CD4-positive, alpha-beta T cell treated with Interferon gamma for 1 hour (primary cell): Measurements from ENCODE around the gene IL10RB.
A peak's percentile ranks its signal among the peaks of the same experiment; 100 is the strongest.
"Not testable (repeated sequence)": the region's sequence is repeated elsewhere in the genome, so short reads cannot be mapped to it uniquely, and the experiment has no call there.

Experiments
- DNase-seq: peaks from one replicate; pipeline ENCODE4 v3.0.0-alpha.2; 2020

Gene IL10RB

DNA sequence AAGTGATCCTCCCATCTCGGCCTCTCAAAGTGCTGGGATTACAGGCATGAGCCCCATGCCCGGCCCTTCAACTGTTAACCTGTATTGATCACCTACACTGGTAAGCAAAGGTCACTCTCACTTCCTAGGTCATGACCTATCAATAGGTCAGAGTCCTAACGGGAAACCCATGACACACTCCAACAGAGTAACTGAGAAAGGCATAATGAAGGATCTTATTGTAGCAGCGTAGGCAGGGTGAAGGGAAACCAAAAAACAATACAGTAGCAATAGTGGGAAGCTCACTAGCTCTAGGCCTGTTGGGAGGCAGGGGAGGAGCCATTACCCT is 39.1 kb downstream of the IL10RB start:
- no peak for DNase-seq

DNA sequence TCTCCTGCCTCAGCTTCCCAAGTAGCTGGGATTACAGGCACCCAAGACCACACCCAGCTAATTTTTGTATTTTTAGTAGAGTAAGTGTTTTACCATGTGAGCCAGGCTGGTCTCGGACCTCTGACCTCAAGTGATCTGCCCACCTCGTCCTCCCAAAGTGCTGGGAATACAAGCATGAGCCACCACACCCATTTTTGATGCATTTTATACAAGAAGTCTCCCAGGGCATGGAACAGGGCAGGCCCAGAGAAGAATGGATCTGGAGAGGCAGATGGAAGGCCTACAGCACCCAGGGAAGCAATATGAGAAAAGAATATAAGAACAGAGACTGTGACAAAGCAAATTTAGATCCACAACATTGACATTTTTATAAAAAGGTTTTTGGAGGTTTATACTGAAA is 39.8 kb downstream of the IL10RB start:
- no peak for DNase-seq

DNA sequence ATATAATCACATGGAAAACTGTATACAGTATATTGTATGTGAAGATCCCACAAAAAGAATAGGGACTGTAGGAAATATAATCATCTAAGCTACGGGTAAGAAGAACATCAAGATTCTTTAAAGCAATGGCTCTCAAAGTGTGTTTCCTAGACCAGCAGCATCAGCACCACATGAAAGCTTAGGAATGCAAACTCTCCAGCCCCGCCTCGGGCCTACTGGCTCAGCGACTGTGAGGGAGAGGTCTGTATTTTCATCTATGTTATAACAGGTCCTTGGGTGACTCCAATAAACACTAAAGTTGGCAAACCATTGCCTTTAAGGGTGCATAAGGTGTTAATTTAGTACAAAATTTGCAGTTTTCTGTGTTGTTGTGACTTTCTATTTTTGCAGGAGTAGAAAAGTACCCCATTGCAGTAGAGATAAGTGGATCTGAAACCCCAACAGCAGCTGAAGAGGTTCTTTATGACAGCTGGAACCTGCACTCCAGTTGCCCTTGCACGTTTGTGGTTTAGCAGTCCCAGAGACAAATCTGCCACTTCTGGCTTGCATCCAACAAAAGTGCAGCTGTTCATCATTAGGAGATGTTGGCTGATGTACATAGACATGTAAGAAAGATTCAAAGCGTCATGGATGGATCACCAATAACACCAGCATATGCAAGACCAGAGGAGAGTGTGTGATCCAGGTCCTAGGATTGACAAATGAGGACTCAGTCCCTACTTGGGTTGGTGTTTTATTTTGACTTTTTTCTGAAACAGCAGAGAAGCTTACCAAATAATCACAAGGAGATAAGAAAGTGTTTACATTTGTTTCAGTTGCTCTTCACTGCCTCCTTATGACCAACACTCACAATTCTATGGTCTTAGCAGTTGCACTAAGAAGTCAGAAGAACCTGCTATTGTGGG is 42.7 kb downstream of the IL10RB start:
- peak; percentile 31 for DNase-seq

DNA sequence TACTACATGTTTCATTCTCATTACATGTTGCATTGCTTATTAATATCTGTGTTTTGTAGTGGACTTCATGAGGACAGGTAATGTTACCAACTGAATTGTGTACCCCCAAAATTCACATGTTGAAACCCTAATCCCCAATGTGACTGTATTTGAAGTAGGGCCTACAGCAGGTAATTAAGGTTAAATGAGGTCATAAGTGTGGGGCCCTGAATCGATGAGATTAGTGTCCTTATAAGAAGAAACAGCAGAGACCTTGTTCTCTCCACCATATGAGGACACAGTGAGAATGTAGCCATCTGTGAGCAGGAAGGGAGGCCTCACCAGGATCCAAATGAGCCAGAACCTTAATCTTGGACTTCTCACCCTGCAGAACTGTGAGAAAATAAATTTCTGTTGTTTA is 43.6 kb downstream of the IL10RB start:
- DNase-seq, result no peak

DNA sequence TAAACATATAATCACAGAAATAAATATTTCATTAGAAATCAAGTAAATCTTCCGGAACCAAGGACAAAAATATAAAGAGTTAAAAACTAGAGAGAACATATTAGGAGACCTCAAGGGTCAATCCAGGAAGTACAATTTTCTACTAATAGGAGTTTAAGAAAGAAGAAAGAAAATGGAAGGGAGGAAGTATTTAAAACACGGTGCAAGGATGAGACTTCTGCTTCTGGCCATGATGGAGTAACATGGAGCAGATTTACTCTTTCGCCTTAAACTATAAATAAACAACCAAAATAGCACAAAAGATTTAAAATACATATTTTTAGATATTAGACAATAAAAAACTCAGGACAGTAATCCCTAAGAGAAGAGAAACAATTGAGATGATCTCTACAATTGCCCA is 46.0 kb downstream of the IL10RB start:
- no peak for DNase-seq

DNA sequence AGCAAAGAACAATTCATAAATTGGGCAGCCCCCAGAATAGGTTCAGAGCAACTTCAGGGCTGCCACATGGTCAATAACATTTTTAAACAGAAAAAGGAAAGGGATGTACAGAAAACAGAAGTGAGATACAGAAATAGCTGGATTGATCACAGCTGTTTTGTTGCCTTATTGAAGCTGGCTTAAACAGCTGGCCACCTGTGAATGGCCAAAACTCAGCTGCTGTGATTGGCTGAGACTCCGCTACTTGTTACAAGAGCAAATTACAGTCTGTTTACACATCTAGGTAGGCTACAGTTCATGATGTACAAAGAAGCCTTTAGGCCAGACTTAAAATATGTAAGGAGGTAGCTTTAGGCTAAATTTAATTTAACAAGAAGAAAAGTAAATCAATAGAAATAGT is 47.0 kb downstream of the IL10RB start:
- DNase-seq, result no peak

DNA sequence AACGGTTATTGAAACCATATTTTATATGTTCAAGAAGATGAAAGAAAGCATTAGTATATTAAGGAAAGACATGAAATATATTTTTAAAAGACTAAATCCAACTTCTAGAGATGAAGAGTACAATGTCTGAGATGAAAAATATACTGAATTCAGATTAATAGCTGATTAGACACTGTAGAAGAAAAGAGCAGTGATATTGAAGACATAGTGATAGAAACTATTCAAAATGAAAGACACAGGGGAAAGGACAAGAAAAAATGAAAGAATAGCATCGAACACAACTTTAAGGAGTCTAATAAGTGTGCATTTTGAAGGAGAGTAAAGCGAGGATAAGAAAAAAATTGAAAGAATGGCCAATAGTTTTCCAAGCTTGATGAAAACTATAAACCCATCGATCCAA is 47.4 kb downstream of the IL10RB start:
- DNase-seq, result no peak

DNA sequence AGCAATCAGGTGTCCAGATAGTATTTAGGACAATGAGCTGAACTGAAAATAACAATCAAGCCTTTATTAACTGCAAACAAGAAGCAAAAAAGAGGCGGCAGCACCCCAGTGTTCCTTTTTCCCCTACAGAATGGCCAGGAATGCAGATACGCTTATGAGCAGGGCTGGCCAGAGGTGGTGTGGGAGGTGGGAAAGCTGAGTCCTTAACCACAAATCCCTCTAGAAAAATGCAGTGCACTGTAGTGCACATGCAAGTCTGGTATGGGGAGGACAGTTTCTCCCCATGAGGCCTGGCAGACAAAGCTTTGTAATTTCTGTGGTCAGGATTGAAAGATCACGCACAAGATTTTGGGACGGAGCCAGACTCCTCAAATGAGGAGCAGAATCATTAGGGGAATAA is 47.9 kb downstream of the IL10RB start:
- DNase-seq, result no peak

DNA sequence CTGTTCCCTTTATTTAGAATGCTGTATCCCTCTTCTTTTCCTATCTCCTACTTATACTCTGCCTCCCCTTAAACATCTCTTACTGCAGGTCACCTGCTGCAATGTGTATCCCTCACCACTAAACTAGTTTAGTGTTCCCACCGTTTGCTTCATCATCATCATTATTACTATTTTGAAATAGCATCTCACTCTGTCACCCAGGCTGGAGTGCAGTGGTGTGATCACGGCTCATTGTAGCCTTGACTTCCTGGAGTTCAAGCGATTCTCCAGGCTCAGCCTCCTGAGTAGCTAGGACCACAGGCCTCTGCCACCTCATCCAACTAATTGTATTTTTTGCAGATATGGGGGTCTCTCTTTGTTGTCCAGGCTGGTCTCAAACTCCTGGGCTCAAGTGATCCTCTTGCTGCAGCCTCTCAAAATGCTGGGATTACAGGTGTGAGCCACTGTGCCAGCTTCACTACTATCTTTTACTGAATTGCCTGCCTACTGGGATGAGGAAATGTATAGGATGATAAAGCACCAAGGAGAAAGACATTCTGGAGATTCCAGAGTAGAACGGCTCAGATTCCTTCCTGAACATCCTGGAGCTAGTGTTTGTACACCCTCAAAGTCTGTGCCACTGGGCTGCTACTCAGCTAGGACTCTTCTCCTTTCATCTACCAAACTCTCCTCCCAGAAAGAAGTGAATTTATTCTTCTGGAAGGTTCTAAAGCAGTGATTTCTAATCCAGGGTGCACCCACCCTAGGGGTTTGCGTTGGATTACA is 50.0 kb downstream of the IL10RB start:
- DNase-seq, result no peak

DNA sequence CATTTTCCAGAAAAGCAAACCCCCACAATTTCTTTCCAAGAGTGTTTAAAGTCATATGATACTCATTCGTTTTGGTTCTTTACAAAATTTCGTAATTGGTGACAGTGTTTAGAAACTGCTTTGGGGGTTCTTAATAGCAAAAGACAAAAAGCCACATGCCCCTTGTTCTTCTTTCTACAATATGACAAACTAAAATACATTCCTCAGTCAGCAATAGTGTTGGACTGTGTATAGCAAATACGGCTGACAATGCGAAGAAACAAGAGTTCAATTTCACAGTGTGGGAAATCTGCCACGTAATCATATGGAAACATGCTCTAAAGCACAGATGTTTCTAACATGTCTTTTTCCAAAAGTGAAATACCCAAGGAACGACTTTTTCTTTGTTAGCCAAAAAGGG is 51.0 kb downstream of the IL10RB start:
- DNase-seq, result no peak

DNA sequence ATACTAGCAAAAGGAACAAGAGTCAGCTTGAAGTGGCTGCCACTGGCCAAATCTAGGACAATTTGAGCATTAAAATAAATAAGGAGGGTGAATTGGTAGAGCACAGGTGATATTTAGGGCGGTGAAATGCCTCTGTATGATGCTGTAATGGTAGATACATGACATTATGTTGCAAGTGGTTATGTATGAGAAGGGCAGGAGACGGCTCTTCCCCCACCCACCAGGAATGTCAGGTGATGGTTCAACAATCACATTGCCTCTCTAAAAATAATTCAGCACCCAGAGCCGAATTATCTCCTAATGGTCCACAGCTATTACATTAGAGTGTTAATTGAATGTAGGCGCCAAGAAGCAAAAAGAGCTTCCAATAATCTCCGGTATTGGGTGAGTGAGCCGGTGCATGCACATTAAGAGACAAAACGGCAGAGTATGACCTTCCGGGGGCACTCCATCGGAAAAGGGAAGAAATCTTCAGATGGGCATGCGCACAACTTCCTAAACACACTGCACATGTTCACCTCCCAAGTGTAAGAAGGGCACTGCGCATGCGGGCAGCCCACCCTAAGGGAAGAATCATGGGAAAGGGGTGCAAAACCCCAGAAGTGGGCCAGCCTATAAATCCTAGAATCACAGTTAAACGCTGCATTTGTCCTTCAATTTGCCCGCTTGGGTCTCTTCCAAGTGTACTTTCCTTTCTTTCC is 51.8 kb downstream of the IL10RB start:
- DNase-seq, result no peak

DNA sequence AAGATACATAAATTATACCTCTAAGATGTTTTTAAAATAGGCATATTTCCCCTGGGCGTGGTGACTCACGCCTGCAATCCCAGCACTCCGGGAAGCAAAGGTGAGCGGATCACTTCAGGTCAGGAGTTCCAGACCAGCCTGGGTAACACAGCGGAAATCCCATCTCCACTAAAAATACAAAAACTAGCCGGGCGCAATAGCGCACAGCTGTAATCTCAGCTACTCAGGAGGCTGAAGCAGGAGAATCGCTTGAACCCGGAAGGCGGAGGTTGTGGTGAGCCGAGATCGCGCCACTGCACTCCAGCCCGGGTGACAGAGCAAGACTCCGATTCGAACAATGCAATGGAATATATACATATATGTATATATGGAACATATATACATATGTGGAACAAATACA is 54.8 kb downstream of the IL10RB start:
- not testable (repeated sequence) for DNase-seq

DNA sequence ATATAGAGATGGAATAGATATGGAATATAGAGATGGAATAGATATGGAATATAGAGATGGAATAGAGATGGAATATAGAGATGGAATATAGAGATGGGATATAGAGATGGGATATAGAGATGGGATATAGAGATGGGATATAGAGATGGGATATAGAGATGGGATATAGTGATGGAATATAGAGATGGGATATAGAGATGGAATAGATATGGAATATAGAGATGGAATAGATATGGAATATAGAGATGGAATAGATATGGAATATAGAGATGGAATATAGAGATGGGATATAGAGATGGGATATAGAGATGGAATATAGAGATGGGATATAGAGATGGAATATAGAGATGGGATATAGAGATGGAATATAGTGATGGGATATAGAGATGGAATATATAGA is 57.4 kb downstream of the IL10RB start:
- DNase-seq, result not testable (repeated sequence)

DNA sequence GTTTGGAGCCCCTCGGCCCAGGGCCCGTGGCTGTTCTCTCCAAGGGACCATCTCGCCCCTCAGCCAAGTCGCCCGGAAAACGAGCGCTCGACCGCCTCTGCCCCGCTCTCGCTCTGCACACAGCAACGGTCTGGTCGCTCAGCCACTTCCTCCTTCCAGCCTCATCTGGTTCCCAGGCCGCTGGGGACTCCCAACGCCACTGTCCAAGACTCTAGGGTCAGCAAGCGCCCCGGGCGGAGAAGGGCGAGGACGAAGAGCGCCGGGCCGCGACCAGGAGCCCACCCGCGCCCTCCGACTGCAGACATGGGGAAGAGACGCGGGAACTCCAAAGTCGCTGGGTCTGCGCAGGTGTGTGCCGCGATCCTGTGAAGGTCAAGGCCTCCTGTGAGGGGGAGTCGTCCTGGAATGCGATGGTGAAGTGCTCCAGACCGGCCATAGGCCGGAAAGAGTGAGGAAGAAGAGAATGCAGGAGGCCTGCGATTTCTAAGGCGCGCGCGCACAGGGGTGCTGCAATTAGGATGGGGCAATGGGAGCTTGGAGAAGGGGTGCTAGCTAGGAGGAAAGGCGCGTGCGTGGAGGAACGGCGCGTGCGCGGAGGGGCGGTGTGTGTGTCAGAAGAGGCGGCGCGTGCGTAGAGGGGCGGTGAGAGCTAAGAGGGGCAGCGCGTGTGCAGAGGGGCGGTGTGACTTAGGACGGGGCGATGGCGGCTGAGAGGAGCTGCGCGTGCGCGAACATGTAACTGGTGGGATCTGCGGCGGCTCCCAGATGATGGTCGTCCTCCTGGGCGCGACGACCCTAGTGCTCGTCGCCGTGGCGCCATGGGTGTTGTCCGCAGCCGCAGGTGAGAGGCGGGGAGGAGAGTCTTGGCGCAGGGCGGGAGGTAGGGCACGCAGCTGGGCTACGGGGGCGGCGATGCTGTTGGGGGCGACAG is 58.4 kb downstream of the IL10RB start, which contains the start of gene IFNAR1:
Gene IFNAR1 (plus strand): TSS at position 680 of the 931 bp plus-strand sequence. CDS start 86 bp downstream, at position 766.
- DNase-seq, result peak; percentile 98

DNA sequence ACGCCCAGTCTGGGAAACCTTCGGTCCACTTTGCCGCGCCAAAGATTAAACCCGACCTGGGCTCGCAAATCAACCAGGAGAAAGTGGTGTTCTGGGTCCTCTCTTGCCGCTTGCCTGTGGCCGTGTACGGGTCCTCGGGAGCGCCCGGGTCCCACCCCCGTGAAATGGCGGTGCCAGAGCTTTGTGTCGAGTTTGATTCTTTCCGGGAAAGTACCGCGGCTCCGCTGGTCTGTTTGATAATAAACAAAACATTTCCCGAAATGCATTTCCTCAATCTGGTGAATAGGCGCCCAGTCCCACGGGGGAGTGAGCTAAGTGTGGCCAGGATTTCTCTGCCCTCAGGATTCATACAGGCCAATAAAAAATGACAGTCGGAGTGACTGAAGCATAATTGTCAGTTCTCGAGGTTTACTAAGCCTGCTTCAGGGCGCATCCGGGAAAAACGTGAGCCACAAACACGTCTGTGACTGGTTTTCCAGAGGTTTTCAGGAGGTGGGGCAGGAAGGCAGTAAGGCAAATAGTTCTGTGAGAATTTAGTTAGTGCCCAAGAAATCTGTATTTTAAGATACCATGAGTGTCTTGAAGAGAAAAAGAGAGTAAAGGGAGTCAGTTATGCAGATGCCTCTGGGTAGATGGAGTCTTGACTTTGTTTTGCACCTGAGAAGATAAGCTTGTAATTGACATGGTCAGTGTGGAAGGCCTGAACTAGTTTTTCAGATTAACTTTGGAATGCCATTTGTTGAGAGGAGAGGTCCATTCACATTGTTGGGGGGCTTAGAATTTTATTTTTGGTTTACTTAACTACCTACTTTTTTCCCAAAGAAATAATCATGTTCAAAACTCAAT is 59.3 kb downstream of the IL10RB start:
- DNase-seq, result peak; percentile 78

DNA sequence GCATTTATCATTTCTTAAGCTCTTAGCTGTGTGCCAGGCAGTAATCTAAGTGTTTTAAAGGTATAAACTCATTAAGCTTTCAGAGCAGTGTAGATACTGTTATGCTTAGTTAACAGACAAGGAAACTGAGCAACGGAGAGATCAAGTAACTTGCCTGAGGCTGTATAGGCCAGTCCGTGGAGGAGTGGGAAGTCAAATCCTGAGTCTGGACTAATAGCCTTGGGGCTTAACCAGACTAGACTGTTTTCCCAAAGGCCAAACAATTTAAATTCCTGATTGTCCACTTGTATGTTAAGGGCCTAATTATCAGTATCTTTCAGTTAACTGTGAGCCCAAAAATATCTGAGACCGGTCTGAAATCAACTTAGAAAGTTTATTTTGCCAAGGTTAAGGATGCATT is 61.2 kb downstream of the IL10RB start:
- DNase-seq, result no peak

DNA sequence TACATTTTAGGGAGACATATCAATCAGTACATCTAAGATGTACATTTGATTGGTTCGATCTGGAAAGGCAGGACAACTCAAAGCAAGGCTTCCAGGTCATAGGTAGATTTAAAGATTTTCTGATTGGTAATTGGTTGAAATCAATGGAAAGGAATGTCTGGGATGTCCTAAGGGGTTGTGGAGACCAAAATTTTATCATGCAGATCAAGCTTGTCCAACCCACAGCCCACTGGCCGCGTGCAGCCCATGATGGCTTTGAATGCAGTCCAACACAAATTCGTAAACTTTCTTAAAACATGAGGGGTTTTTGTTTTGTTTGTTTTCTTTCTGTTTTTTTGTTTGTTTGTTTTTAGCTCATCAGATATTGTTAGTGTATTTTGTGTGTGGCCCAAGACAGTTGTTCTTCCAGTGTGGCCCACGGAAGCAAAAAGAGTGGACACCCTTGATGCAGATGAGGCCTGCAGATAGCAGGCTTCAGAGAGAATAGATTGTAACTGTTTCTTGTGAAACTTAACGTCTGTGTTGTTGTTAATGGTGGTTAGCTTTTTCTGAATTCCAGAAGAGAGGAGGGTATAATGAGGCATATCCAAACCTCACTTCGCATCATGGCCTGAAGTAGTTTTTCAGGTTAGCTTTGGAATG is 61.7 kb downstream of the IL10RB start:
- DNase-seq, result no peak

DNA sequence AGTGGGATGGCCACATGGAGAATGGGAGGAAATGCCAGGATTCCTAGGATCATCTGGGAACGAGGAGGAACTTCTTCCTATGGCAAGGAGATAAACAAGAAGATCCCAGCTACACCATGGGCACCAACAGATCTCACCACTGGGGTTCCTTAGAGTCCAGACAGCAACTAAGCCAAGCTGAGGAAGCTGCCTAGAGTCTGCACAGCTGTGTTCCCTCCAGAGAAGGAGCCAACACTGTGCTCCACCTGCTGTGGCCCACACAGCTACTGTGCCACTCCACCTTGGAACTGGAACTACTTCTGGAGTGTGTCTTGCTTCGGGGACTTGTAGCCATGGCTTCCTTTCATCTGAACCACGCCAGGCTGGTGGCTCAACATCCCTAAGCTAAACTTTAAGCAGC is 64.6 kb downstream of the IL10RB start:
- no peak for DNase-seq

DNA sequence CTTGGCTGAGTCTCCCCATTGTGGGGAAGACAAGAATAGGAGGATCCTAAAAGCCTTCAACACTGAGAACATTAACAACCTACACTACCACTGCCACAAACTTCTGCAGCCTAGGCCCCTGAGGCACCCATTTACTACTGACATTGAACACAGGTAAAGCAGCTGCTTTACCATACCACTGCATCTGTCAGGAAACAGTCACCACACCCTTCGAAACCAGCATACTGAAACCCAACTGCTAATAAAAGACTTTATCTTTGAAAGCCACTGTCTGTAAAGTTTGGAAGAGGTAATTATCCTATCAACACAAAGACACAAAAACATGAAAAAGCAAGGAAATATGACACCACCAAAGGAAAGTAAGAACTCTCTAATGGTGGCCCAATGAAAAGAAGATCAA is 66.0 kb downstream of the IL10RB start:
- peak; percentile 12 for DNase-seq

DNA sequence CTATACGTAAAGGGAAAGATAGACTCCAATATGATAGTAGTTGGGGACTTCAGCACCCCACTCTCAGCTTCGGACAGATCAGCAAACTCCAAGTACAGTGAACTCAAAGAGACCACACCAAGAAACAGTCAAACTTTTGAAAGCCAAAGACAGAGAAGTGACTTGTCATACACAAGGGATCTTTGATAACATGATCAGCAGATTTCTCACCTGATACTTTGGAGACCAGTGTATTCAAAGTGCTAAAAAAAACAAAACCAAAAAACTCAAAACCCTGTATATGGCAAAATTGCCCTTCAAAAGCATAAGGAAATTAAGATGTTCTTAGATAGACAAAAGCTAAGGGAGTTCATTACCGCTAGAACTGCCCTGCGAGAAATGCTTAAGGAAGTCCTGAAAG is 68.0 kb downstream of the IL10RB start:
- DNase-seq, result no peak

DNA sequence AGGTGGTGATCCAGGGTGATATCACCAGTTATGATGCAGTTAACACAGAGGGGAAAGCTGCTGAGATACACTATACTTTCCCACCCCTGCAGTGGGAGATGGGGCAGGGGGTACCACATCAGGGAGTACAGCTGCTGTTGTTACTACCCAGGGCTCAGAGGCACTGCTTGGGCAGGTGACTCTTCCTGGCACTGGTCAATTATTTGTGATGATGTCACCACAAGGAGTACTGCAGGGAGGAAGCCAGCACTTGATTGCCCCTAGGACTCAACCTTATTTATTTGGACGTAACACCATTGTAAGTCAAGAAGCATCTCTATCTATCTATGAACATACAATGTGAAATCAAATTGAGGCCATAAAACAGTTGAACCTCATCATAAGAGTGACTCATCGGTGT is 68.7 kb downstream of the IL10RB start:
- DNase-seq, result no peak
